GM23248 (cell line): ENCODE measurements around the gene PI4KB.

Experiments used
- EZH2 ChIP-seq: fragments of 200-600 bp; sonication (generic); IDR thresholded peaks from 2 replicates; pipeline ENCODE4 v1.6.1; 2018; ENCODE audit warnings: antibody characterized with exemption, mild to moderate bottlenecking; ENCODE audit not compliant: insufficient read depth, poor library complexity, severe bottlenecking
- EZH2phosphoT487 ChIP-seq: fragments of 200-600 bp; sonication (generic); IDR thresholded peaks from 2 replicates; pipeline ENCODE4 v1.6.1; 2018; ENCODE audit warnings: antibody characterized with exemption, moderate library complexity, mild to moderate bottlenecking, low read depth; ENCODE audit not compliant: insufficient read depth

- TF ChIP-seq EZH2 (no peak), EZH2phosphoT487 (no peak)
Measured at GRCh38 chr1:151315565-151316235, 11.5 kb downstream of the PI4KB start.
